Measurements from ENCODE around the gene DIDO1. TPM values are rescaled to one million over a fixed set of nuclear protein-coding genes. Genes with fewer than 3 reads are reported as not detected.

The DIDO1 gene
- total RNA-seq, 3 donors from 2014 or later = 44.9 to 49.9 (median 47.4) TPM

GRCh38 chr20:62907384-62908317, 18.7 kb downstream of the DIDO1 start:
- H3K36me3 Mint-ChIP-seq (ENCODE audit: insufficient read depth) = peaks cover 53% of the 10 kb centered on the region
- ATAC-seq (peak; percentile 72 to 78), DNase-seq (no peak)
- H3K4me3 Mint-ChIP-seq = no peak overlapping the region
- no peaks in the 10 kb centered on the region for H3K9me3 Mint-ChIP-seq
- H3K27me3 Mint-ChIP-seq (ENCODE audit: low read depth) = no peaks in the 10 kb centered on the region
- H3K4me1 Mint-ChIP-seq (ENCODE audit: low read depth) = peaks cover 17% of the 10 kb centered on the region

- DNase-seq = no peak
- Mint-ChIP-seq H3K9me3 (no peaks in the 10 kb centered on the region), H3K4me3 (no peak overlapping the region), H3K36me3 (ENCODE audit: insufficient read depth) (peaks cover 56% of the 10 kb centered on the region), H3K27me3 (ENCODE audit: low read depth) (no peaks in the 10 kb centered on the region), H3K4me1 (ENCODE audit: low read depth) (peaks cover 17% of the 10 kb centered on the region)
- no peak for ATAC-seq
Measured at GRCh38 chr20:62906647-62907375, 19.5 kb downstream of the DIDO1 start.

GRCh38 chr20:62906209-62906608, 20.1 kb downstream of the DIDO1 start:
- Mint-ChIP-seq H3K9me3 (no peaks in the 10 kb centered on the region), H3K36me3 (ENCODE audit: insufficient read depth) (peaks cover 56% of the 10 kb centered on the region)
- no peak for DNase-seq

GRCh38 chr20:62905536-62906117, 20.7 kb downstream of the DIDO1 start:
- H3K36me3 Mint-ChIP-seq (ENCODE audit: insufficient read depth) = peaks cover 53% of the 10 kb centered on the region
- ATAC-seq = no peak
- no peak overlapping the region for H3K4me3 Mint-ChIP-seq
- H3K4me1 Mint-ChIP-seq (ENCODE audit: low read depth) = peaks cover 18% of the 10 kb centered on the region
- H3K9me3 Mint-ChIP-seq = no peaks in the 10 kb centered on the region
- DNase-seq = no peak
- H3K27me3 Mint-ChIP-seq (ENCODE audit: low read depth) = no peaks in the 10 kb centered on the region

More at GRCh38 chr20:62906209-62906608, 20.1 kb downstream of the DIDO1 start:
- H3K4me3 Mint-ChIP-seq = no peak overlapping the region
- no peaks in the 10 kb centered on the region for H3K27me3 Mint-ChIP-seq (ENCODE audit: low read depth)
- ATAC-seq = no peak
- peaks cover 17% of the 10 kb centered on the region for H3K4me1 Mint-ChIP-seq (ENCODE audit: low read depth)

GRCh38 chr20:62902926-62903615, 23.2 kb downstream of the DIDO1 start:
- Mint-ChIP-seq H3K36me3 (ENCODE audit: insufficient read depth) (peaks cover 38% of the 10 kb centered on the region), H3K27me3 (ENCODE audit: low read depth) (no peaks in the 10 kb centered on the region), H3K4me1 (ENCODE audit: low read depth) (peaks cover 31% of the 10 kb centered on the region), H3K4me3 (no peak overlapping the region), H3K9me3 (no peaks in the 10 kb centered on the region)
- DNase-seq (no peak), ATAC-seq (peak; percentile 22 to 27)

- H3K9me3 Mint-ChIP-seq = no peaks in the 10 kb centered on the region
- H3K4me3 Mint-ChIP-seq = no peak overlapping the region
- no peak for ATAC-seq
- DNase-seq = no peak
- no peaks in the 10 kb centered on the region for H3K27me3 Mint-ChIP-seq (ENCODE audit: low read depth)
- peaks cover 27% of the 10 kb centered on the region for H3K4me1 Mint-ChIP-seq (ENCODE audit: low read depth)
- peaks cover 30% of the 10 kb centered on the region for H3K36me3 Mint-ChIP-seq (ENCODE audit: insufficient read depth)
Measured at GRCh38 chr20:62901891-62902290, 24.4 kb downstream of the DIDO1 start.

- no peaks in the 10 kb centered on the region for H3K9me3 Mint-ChIP-seq
- H3K4me1 Mint-ChIP-seq (ENCODE audit: low read depth) = peaks cover 27% of the 10 kb centered on the region
- no peak overlapping the region for H3K4me3 Mint-ChIP-seq
- H3K36me3 Mint-ChIP-seq (ENCODE audit: insufficient read depth) = peaks cover 23% of the 10 kb centered on the region
- H3K27me3 Mint-ChIP-seq (ENCODE audit: low read depth) = no peaks in the 10 kb centered on the region
- no peak for DNase-seq
- ATAC-seq = peak; percentile 16 to 18
Measured at GRCh38 chr20:62900692-62901584, 25.4 kb downstream of the DIDO1 start.

GRCh38 chr20:62900052-62900691, 26.1 kb downstream of the DIDO1 start:
- Mint-ChIP-seq H3K27me3 (ENCODE audit: low read depth) (no peaks in the 10 kb centered on the region), H3K4me1 (ENCODE audit: low read depth) (peaks cover 27% of the 10 kb centered on the region), H3K9me3 (no peaks in the 10 kb centered on the region), H3K36me3 (ENCODE audit: insufficient read depth) (peaks cover 20% of the 10 kb centered on the region), H3K4me3 (no peak overlapping the region)
- ATAC-seq (peak; percentile 90 to 92), DNase-seq (peak; percentile 68)

- peaks cover 27% of the 10 kb centered on the region for H3K4me1 Mint-ChIP-seq (ENCODE audit: low read depth)
- no peak for DNase-seq
- H3K4me3 Mint-ChIP-seq = no peak overlapping the region
- no peak for ATAC-seq
- peaks cover 16% of the 10 kb centered on the region for H3K36me3 Mint-ChIP-seq (ENCODE audit: insufficient read depth)
- H3K27me3 Mint-ChIP-seq (ENCODE audit: low read depth) = no peaks in the 10 kb centered on the region
- no peaks in the 10 kb centered on the region for H3K9me3 Mint-ChIP-seq
Measured at GRCh38 chr20:62899633-62900051, 26.7 kb downstream of the DIDO1 start.

- H3K4me3 Mint-ChIP-seq = peak overlapping the region; percentile 37
- H3K27me3 Mint-ChIP-seq (ENCODE audit: low read depth) = no peaks in the 10 kb centered on the region
- peaks cover 27% of the 10 kb centered on the region for H3K4me1 Mint-ChIP-seq (ENCODE audit: low read depth)
- H3K9me3 Mint-ChIP-seq = no peaks in the 10 kb centered on the region
- ATAC-seq (peak in 1 of 2 donors; percentile 46), DNase-seq (no peak)
- peaks cover 16% of the 10 kb centered on the region for H3K36me3 Mint-ChIP-seq (ENCODE audit: insufficient read depth)
Measured at GRCh38 chr20:62898970-62899632, 27.2 kb downstream of the DIDO1 start.

- DNase-seq (no peak), ATAC-seq (no peak)
- H3K36me3 Mint-ChIP-seq (ENCODE audit: insufficient read depth) = peaks cover 17% of the 10 kb centered on the region
- peaks cover 28% of the 10 kb centered on the region for H3K4me1 Mint-ChIP-seq (ENCODE audit: low read depth)
- H3K4me3 Mint-ChIP-seq = no peak overlapping the region
- no peaks in the 10 kb centered on the region for H3K9me3 Mint-ChIP-seq
- no peaks in the 10 kb centered on the region for H3K27me3 Mint-ChIP-seq (ENCODE audit: low read depth)
Measured at GRCh38 chr20:62898093-62898964, 28.0 kb downstream of the DIDO1 start.

GRCh38 chr20:62897666-62898065, 28.6 kb downstream of the DIDO1 start:
- H3K36me3 Mint-ChIP-seq (ENCODE audit: insufficient read depth) = peaks cover 21% of the 10 kb centered on the region
- H3K4me1 Mint-ChIP-seq (ENCODE audit: low read depth) = peaks cover 33% of the 10 kb centered on the region
- ATAC-seq (no peak), DNase-seq (no peak)
- no peak overlapping the region for H3K4me3 Mint-ChIP-seq
- no peaks in the 10 kb centered on the region for H3K9me3 Mint-ChIP-seq
- no peaks in the 10 kb centered on the region for H3K27me3 Mint-ChIP-seq (ENCODE audit: low read depth)

All from activated T-cell treated with anti-CD3 and anti-CD28 coated beads, Interleukin-2, amount 50 U/mL, for 4 hours (primary cell).